Activated CD4-positive, CD25-positive, alpha-beta regulatory T cell treated with anti-CD3 and anti-CD28 coated beads, Interleukin-2, amount 50 U/mL, for 16 hours (primary cell): ENCODE data around the gene SNX11.

ENCODE experiments used
- DNase-seq: peaks from one replicate; pipeline ENCODE4 v3.0.0-alpha.2; 2020; ENCODE audit warnings: low read depth, low spot score

SNX11 gene

GRCh38 chr17:48100160-48100559, 7.4 kb upstream of the SNX11 start:
- DNase-seq = no peak

- no peak for DNase-seq
These were observed 7.0 kb upstream of the SNX11 start for GRCh38 chr17:48100591-48101011.

GRCh38 chr17:48101012-48101720, 6.4 kb upstream of the SNX11 start, which contains the start of gene CBX1:
CBX1 (minus strand) TSS chr17:48101478; CDS start chr17:48077004, 24,474 bp downstream.
- DNase-seq = peak; percentile 87

GRCh38 chr17:48102043-48102750, 5.4 kb upstream of the SNX11 start:
- DNase-seq = no peak

GRCh38 chr17:48102798-48103715, 4.5 kb upstream of the SNX11 start:
- no peak for DNase-seq

GRCh38 chr17:48104440-48104839, 3.1 kb upstream of the SNX11 start:
- no peak for DNase-seq

GRCh38 chr17:48106802-48107136, 797 bp upstream of the SNX11 start:
- DNase-seq = no peak

GRCh38 chr17:48110761-48111160, 3.2 kb downstream of the SNX11 start:
- DNase-seq = no peak

GRCh38 chr17:48111937-48112241, 4.3 kb downstream of the SNX11 start:
- DNase-seq = no peak

- DNase-seq = no peak
These were observed 5.7 kb downstream of the SNX11 start for GRCh38 chr17:48113201-48113676.

GRCh38 chr17:48121923-48122664, 14.5 kb downstream of the SNX11 start:
- DNase-seq = no peak

- no peak for DNase-seq
These were observed 15.1 kb downstream of the SNX11 start for GRCh38 chr17:48122665-48123045.

- DNase-seq = no peak
These were observed 15.5 kb downstream of the SNX11 start for GRCh38 chr17:48123111-48123510.

GRCh38 chr17:48123776-48124388, 16.3 kb downstream of the SNX11 start:
- no peak for DNase-seq

GRCh38 chr17:48125829-48126531, 18.4 kb downstream of the SNX11 start:
- no peak for DNase-seq

GRCh38 chr17:48126532-48126850, 18.9 kb downstream of the SNX11 start:
- no peak for DNase-seq

GRCh38 chr17:48127371-48128051, 19.9 kb downstream of the SNX11 start:
- no peak for DNase-seq

- DNase-seq = no peak
These were observed 20.8 kb downstream of the SNX11 start for GRCh38 chr17:48128400-48128799.

- DNase-seq = no peak
These were observed 22.4 kb downstream of the SNX11 start for GRCh38 chr17:48129981-48130380.

GRCh38 chr17:48131216-48131824, 23.8 kb downstream of the SNX11 start:
- DNase-seq = peak; percentile 43
